Fibroblast of the aortic adventitia (primary cell): ENCODE measurements around the gene RPL13. TPM values are rescaled to one million over a fixed set of nuclear protein-coding genes. Genes with fewer than 3 reads are reported as not detected.

ENCODE experiments used
- DNase-seq: peaks from one replicate; pipeline ENCODE4 v3.0.0-alpha.2; 2010; ENCODE audit warnings: low read depth
- H3K4me3 ChIP-seq: 2 replicates; pipeline ENCODE4 v1.5.1; 2011; ENCODE audit warnings: low read depth, mild to moderate bottlenecking, control low read depth, low read length, moderate library complexity
- total RNA-seq: library from RNA; depleted of rRNA; stranded (reverse); fragments of >200 nt; gene quantifications from 2 replicates; pipeline ENCODE4 v1.2.3, GENCODE V29; 2012; ENCODE audit warnings: low replicate concordance
- TF ChIP-seq, protein P1 (sequence below): IDR thresholded peaks from 2 replicates; pipeline ENCODE4 v1.5.1; 2011; ENCODE audit warnings: mild to moderate bottlenecking, low read length, control low read depth, inconsistent platforms; ENCODE audit not compliant: insufficient read depth

Gene RPL13
- total RNA-seq, 1 donor, result 3,366 TPM

GRCh38 chr16:89548344-89549006 lies 12.0 kb upstream of the RPL13 start:
- H3K4me3 ChIP-seq, result no peak overlapping the region
- TF ChIP-seq, protein P1, sequence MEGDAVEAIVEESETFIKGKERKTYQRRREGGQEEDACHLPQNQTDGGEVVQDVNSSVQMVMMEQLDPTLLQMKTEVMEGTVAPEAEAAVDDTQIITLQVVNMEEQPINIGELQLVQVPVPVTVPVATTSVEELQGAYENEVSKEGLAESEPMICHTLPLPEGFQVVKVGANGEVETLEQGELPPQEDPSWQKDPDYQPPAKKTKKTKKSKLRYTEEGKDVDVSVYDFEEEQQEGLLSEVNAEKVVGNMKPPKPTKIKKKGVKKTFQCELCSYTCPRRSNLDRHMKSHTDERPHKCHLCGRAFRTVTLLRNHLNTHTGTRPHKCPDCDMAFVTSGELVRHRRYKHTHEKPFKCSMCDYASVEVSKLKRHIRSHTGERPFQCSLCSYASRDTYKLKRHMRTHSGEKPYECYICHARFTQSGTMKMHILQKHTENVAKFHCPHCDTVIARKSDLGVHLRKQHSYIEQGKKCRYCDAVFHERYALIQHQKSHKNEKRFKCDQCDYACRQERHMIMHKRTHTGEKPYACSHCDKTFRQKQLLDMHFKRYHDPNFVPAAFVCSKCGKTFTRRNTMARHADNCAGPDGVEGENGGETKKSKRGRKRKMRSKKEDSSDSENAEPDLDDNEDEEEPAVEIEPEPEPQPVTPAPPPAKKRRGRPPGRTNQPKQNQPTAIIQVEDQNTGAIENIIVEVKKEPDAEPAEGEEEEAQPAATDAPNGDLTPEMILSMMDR, result no peak
- no peak for DNase-seq

DNA sequence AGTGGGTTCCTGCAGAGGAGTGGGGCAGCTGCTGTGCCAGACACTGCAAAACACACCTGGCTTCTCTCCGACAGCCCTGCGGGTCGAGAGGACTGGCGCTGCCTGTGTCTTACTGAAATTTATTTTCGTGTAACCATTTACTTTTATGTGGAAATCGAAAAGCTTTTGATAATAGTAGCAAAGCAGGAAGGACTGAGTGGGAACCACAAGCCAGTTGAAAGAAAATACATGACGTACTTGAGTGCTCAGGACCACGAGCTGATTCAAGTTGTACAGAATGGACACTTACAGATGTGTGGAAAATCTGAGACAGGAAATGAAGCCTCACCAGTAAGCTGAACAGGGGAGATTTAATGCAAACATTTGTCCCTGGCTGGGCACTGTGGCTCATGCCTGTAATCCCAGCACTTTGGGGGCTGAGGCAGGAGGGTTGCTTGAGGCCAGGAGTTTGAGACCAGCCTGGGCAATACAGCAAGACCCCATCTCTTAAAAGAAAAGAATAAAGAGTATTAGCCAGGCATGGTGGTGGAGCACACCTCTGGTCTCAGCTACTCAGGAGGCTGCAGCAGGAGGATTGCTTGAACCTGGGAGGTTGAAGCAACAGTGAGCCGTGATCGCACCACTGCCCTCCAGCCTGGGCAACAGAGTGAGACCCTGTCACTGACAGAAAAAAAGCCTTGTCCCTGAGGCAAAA lies 11.3 kb upstream of the RPL13 start:
- no peak for DNase-seq
- no peak overlapping the region for H3K4me3 ChIP-seq
- TF ChIP-seq, protein P1, result no peak

DNA sequence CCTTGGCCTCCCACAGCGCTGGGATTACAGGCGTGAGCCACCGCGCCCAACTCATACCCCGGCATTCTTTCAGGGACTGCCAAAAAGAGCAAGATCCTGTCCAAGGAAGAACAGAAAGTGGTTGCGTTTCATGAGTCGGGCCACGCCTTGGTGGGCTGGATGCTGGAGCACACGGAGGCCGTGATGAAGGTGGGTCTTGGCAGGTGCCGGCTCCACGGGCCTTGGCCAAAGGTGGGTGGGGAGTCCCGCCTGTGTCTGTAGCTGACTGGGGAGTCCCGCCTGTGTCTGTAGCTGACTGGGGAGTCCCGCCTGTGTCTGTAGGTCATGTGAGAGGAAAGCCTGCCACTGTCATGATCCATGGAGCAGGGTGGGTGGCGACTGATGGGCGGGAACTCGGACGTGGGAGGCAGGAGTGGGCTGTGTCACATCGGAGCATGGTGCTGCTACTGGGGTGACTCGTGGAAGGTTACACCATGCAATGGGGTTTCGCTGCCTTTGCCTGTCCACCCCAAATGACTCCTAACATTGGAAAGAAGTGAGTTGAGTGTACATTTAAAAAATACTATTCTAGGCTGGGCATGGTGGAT lies 10.0 kb upstream of the RPL13 start:
- TF ChIP-seq, protein P1, result no peak

GRCh38 chr16:89552329-89552728 lies 8.2 kb upstream of the RPL13 start:
- DNase-seq, result no peak
- TF ChIP-seq, protein P1, result no peak
- H3K4me3 ChIP-seq, result no peak overlapping the region

More for the DNA sequence above, 10.0 kb upstream of the RPL13 start:
- DNase-seq, result no peak
- no peak overlapping the region for H3K4me3 ChIP-seq

DNA sequence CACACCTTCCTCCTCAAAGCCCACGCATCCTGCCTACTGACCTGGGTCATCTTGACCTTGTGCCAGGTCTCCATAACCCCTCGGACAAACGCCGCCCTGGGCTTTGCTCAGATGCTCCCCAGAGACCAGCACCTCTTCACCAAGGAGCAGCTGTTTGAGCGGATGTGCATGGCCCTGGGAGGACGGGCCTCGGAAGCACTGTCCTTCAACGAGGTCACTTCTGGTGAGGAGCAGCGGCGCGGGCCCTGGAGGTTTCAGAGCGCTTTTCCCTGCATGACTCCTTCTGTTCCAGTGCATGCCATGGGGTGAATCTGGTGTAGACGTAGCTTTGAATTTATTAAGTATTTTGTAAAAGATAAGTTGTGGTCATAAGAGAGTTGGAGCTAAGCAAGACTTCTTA lies 7.6 kb upstream of the RPL13 start:
- DNase-seq, result no peak
- TF ChIP-seq, protein P1, result no peak
- H3K4me3 ChIP-seq, result no peak overlapping the region

GRCh38 chr16:89553733-89554132 lies 6.7 kb upstream of the RPL13 start:
- H3K4me3 ChIP-seq, result no peak overlapping the region
- DNase-seq, result no peak
- TF ChIP-seq, protein P1, result no peak
